GM13976 (cell line): ENCODE data around the gene JMJD7.

ENCODE experiments used
- DNase-seq: peaks from one replicate; pipeline ENCODE4 v3.0.0; 2012; ENCODE audit warnings: low spot score
- CTCF ChIP-seq: IDR thresholded peaks from 2 replicates; pipeline ENCODE4 v1.5.1; 2012; ENCODE audit warnings: borderline replicate concordance, mild to moderate bottlenecking; ENCODE audit not compliant: insufficient read depth; ENCODE audit errors: extremely low read depth, missing control alignments, control extremely low read depth
- in situ Hi-C: fragments of 300-500 bp; cut with MboI; formaldehyde crosslinking; loops from one replicate; pipeline ENCODE4 v1.12.0; 2022; ENCODE audit warnings: low sequenced_read_pairs, mixed read lengths, inconsistent platforms; ENCODE audit not compliant: unreplicated experiment

JMJD7 gene

GRCh38 chr15:41823502-41823901, 4.4 kb upstream of the JMJD7 start:
- in situ Hi-C loops = no loop called here
- TF ChIP-seq CTCF = no peak
- DNase-seq = no peak

- TF ChIP-seq CTCF = no peak
- in situ Hi-C loops = no loop called here
- no peak for DNase-seq
Measured at GRCh38 chr15:41824062-41824745, 3.7 kb upstream of the JMJD7 start.

- no peak for TF ChIP-seq CTCF
- in situ Hi-C loops = no loop called here
- DNase-seq = no peak
Measured at GRCh38 chr15:41825145-41825544, 2.7 kb upstream of the JMJD7 start.

GRCh38 chr15:41825572-41826535, 2.0 kb upstream of the JMJD7 start:
- no peak for DNase-seq
- no peak for TF ChIP-seq CTCF
- in situ Hi-C loops = no loop called here

- DNase-seq = no peak
- TF ChIP-seq CTCF = no peak
- in situ Hi-C loops = no loop called here
Measured at GRCh38 chr15:41827290-41827879, 507 bp upstream of the JMJD7 start.

- no peak for DNase-seq
- no peak for TF ChIP-seq CTCF
- in situ Hi-C loops = no loop called here
Measured at GRCh38 chr15:41828807-41829141, 882 bp downstream of the JMJD7 start.
